Endometrial microvascular endothelial cells (primary cell): ENCODE results near the gene CCDC8. TPM values are rescaled to one million over a fixed set of nuclear protein-coding genes. Genes with fewer than 3 reads are reported as not detected.

ENCODE experiments used
- in situ Hi-C: cut with HindIII; loops from 2 replicates; pipeline ENCODE4 v1.10.0; 2017; ENCODE audit warnings: low sequenced_read_pairs, low pct_unique_long_range_greater_than_20kb; ENCODE audit errors: inconsistent ontology term
- total RNA-seq: library from RNA; depleted of rRNA; stranded (reverse); fragments of >200 nt; gene quantifications from one replicate; pipeline ENCODE4 v1.2.3, GENCODE V29; 2015; ENCODE audit errors: inconsistent ontology term

CCDC8 gene
- total RNA-seq, 1 donor from 2014 or later = 0.09 TPM

DNA sequence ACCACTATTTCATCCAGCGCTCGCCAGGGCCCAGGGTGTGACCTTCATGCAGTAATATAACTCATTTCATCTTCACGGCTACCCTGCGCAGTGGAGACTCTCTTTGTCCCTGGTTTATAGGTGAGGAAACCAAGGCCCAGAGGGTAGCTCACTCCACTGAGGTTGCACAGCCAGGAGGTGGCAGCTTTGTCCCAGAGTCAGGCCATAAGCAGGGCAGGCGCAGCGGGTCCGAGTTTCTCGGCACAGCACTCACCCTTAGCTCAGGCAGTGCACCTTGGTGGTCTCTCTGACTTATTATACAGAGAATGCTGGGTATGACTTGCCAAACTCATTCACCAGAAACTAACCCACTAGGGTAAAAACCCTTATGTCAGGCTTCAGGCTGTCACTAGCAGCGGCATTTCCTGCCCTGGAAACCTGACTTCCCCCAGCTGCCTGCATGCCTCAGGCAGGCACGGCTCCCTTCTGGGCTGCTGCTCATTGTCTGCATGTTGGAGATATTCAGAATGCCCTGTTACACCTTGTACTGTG, 41.9 kb downstream of the CCDC8 start:
- in situ Hi-C loops = no loop called here

DNA sequence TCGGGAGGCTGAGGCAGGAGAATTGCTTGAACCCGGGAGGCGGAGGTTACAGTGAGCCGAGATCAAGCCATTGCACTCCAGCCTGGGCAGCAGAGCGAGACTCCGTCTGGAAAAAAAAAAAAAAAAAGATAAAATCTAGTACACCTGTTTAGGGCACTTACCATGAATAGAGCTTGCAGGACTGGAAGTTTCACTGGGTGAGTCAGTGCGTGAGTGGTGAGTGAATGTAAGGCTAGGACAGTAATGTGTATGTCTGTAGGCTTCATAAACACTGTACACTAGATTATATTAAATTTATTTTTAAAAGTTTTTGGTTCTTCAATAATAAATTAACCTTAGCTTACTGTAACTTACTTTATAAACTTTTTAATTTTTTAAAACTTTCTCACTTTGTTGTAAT, 43.5 kb downstream of the CCDC8 start:
- in situ Hi-C loops = no loop called here

GRCh38 chr19:46368116-46368515, 45.2 kb downstream of the CCDC8 start:
- in situ Hi-C loops = no loop called here

DNA sequence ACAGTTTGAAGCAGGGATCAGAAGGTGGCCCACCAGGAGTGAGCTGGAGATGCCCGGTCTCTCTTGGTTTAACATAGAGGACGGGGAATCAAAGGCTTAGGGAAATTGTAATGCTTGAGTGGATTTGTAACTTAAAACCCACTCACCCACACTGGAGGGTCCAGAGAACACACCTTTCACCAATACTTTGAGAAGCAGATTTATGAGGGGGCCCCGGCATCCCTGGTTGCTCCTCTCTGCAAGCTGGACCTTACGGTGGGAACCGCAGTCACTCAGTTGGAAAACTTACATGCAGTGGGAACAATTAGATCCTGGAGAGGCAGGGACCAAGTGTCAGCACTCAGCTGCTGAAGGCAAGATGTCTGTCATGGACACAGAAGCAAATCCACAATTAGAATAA, 45.9 kb downstream of the CCDC8 start:
- in situ Hi-C loops = no loop called here

DNA sequence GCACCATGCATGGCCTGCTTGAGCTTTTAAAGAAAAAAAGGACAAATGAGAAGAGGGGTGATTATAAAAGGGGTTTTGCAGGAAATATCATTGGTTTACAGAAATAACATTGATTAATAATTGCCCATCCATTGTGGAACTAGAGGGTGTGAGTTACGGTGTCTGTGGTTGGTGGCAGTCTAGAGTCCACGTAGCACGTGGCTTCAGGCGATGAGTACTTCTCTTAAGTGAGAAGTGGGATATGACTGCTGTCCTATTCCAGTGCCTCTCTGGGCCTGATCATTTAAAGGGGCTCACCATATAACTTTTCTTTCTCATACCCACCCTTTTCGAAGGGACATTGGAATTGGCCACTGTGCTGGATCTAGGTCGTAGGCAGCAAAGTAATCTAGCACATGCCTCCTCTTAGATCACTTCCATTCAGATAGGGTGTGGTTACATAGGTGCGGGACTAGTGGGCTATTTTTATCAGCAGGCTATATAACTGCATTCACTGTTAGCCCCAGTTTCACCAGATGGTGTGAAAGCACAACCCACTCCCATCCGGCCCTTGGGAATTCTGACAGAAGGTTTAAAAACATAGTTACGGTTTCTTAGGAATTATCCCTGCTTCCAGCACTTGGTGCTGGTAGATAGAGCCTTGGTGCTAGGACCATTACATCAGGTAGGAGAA, 46.6 kb downstream of the CCDC8 start:
- in situ Hi-C loops = no loop called here

GRCh38 chr19:46365561-46365960, 47.8 kb downstream of the CCDC8 start:
- in situ Hi-C loops = no loop called here

DNA sequence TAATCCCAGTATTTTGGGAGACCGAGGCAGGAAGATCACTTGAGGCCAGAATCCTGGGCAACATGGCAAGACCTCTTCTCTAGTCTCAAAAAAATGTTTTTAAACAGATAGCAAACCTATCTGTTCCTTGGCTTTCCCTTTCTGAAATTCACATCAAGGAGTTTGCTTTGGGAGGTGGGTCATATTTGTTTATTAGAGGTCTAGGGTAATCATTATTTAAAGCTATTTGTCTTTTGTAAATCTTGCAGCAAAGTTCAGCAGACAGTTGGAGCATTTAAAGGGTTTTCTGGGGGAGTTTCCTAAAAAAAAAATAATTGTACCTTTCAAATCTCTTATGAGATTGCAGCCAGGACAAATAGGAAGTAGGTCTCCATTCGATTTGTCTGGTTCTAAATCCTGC, 49.0 kb downstream of the CCDC8 start:
- in situ Hi-C loops = no loop called here

DNA sequence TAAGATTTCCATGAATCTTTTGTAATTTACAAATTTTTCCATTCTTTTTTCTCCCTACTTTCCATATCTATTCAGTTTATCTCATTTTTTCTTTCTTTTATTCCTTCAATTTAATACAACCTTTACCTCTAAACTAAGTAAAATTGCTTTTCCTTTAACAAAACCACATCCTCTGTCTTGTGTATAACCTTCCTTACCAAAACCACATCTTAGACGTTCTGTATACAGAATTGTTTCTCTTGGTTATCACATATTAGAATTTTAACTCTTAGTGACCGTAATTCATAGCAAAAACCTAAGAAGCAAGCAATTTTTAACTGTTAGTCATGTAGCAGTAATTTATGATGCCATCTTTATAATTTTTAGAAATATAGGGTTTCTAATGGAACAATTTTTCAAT, 51.4 kb downstream of the CCDC8 start:
- in situ Hi-C loops = no loop called here

Other genes with a start within 250 kb of the CCDC8 start
- gene IGFL1, start 183.8 kb downstream of the CCDC8 start, total RNA-seq = not detected
- gene HIF3A, start 116.5 kb downstream of the CCDC8 start, total RNA-seq = 11.8 TPM
- gene PPP5C, start 66.5 kb downstream of the CCDC8 start, total RNA-seq = 119 TPM
- gene PNMA8C, start 15.4 kb upstream of the CCDC8 start, total RNA-seq = not detected
- not detected for gene PNMA8A, start 58.0 kb upstream of the CCDC8 start, total RNA-seq
- gene PNMA8B, start 82.3 kb upstream of the CCDC8 start, total RNA-seq = not detected
- gene CALM3, start 187.8 kb upstream of the CCDC8 start, total RNA-seq = 277 TPM
- gene PTGIR, start 211.5 kb upstream of the CCDC8 start, total RNA-seq = 0.46 TPM
- gene GNG8, start 222.6 kb upstream of the CCDC8 start, total RNA-seq = not detected
- 0.19 TPM for gene DACT3, start 247.6 kb upstream of the CCDC8 start, total RNA-seq